Measurements from ENCODE around the gene HIVEP1. TPM values are rescaled to one million over a fixed set of nuclear protein-coding genes. Genes with fewer than 3 reads are reported as not detected.

The HIVEP1 gene
- total and polyA plus RNA-seq, 2 of the 8 experiments (the other 6 are each of a cell fraction or from before 2014, with no cell fraction given), result 22.6 to 23.1 TPM

GRCh38 chr6:12102350-12102749 lies 90.2 kb downstream of the HIVEP1 start:
- no peak overlapping the region for H4K8ac ChIP-seq (ENCODE audit: extremely low read depth, insufficient read depth, low read length)
- no peak for TF ChIP-seq GTF2F1 (IDR thresholded peaks at IDR 0.05; ENCODE audit: borderline replicate concordance, low read depth, low read length)
- TF ChIP-seq POLR2A (IDR thresholded peaks at IDR 0.05; ENCODE audit: control extremely low read depth in 1 of 2, low read depth in 2 of 2, low read length in 2 of 2), result no peak
- TF ChIP-seq RFX5 (IDR thresholded peaks at IDR 0.05; ENCODE audit: borderline replicate concordance, low read depth, low read length), result no peak
- no peaks in the 10 kb centered on the region for H3K23me2 ChIP-seq (ENCODE audit: low read depth, low read length)
- FAIRE-seq (no peak), DNase-seq (ENCODE audit: low read depth in 1 of 2, low spot score in 2 of 2) (no peak)
- no peak overlapping the region for H2AK5ac ChIP-seq (ENCODE audit: low read depth, low read length)
- H3K9ac ChIP-seq (replicated peaks in 1 of 4; ENCODE audit: extremely low read depth in 1 of 4, low read depth in 3 of 4, low read length in 3 of 4), result no peak overlapping the region
- no peak overlapping the region for H2BK120ac ChIP-seq (replicated peaks; ENCODE audit: low read depth, low read length)
- H2AFZ ChIP-seq (ENCODE audit: low read length), result no peak overlapping the region
- no peak overlapping the region for H3K18ac ChIP-seq (ENCODE audit: extremely low read depth, low read length)
- no peak overlapping the region for H3K4me2 ChIP-seq (ENCODE audit: insufficient read depth in 1 of 2, low read depth in 2 of 2, low read length in 2 of 2)
- H2BK12ac ChIP-seq (ENCODE audit: low read depth, low read length), result no peak overlapping the region
- no peak overlapping the region for H2BK20ac ChIP-seq (ENCODE audit: low read length)
- no peak overlapping the region for H3K27ac ChIP-seq (ENCODE audit: low read depth, low read length)
- H3K56ac ChIP-seq (replicated peaks; ENCODE audit: insufficient read length, low read depth, low read length), result no peak overlapping the region
- no peaks in the 10 kb centered on the region for H3K79me1 ChIP-seq (ENCODE audit: low read depth, low read length)
- H3K14ac ChIP-seq (ENCODE audit: insufficient read length), result no peak overlapping the region
- H3K36me3 ChIP-seq (ENCODE audit: control insufficient read depth in 2 of 4, insufficient read depth in 4 of 4, low read length in 3 of 4), result 0 out of 8 replicates have a peak, but pooled peaks cover 0 to 2% (median 0%) of the 10 kb centered on the region in 4 experiments
- WGBS, 2 experiments (ENCODE audit: extremely low coverage in 1 of 2, insufficient coverage in 1 of 2, insufficient read length in 1 of 2, insufficient replicate concordance in 2 of 2, low coverage in 1 of 2, low lambda C conversion rate in 2 of 2, missing lambda C conversion rate in 1 of 2), result 92% methylated on average over 2 of the region's 2 CpGs; no CpG with 5 or more reads in 1 of the 2 experiments
- CTCF ChIA-PET (ENCODE audit: partially characterized antibody), result interaction anchor here (0.7 kb wide), 1 partner anchor 490 kb away, joined by 3 read pairs; no protein-coding TSS in a partner anchor
- peaks cover 0 to 1% (median 0%) of the 10 kb centered on the region in 4 experiments; a peak in 1 of 7 replicates for H3K27me3 ChIP-seq (replicated peaks in 1 of 4; ENCODE audit: control insufficient read depth in 3 of 4, extremely low read depth in 1 of 4, insufficient read depth in 3 of 4, low read length in 3 of 4)
- no peak overlapping the region for H4K5ac ChIP-seq (ENCODE audit: insufficient read length, low read depth, low read length)
- no peaks in the 10 kb centered on the region for H3K4me1 ChIP-seq (replicated peaks in 1 of 4; ENCODE audit: control insufficient read depth in 3 of 4, insufficient read depth in 4 of 4, low read length in 3 of 4)
- H3K4ac ChIP-seq (replicated peaks; ENCODE audit: insufficient read length, low read depth, low read length), result no peak overlapping the region
- H3K9me3 ChIP-seq (ENCODE audit: insufficient read depth in 2 of 2, low read depth in 1 of 2, low read length in 1 of 2), result no peaks in the 10 kb centered on the region
- H3K79me2 ChIP-seq (ENCODE audit: control insufficient read depth in 1 of 2, insufficient read depth in 2 of 2, low read length in 2 of 2), result peaks cover 0 to 7% of the 10 kb centered on the region in 2 experiments; a peak in 2 of 4 replicates
- H4K20me1 ChIP-seq (replicated peaks in 1 of 2; ENCODE audit: control insufficient read depth in 1 of 2, insufficient read depth in 2 of 2, low read length in 2 of 2), result no peaks in the 10 kb centered on the region
- H4K91ac ChIP-seq (replicated peaks; ENCODE audit: insufficient read length, low read length), result no peak overlapping the region
- H2BK15ac ChIP-seq (ENCODE audit: low read length), result no peak overlapping the region
- H2BK5ac ChIP-seq (ENCODE audit: low read depth, low read length), result no peak overlapping the region
- POLR2A ChIA-PET (ENCODE audit: partially characterized antibody), result no interaction called here
- no peak overlapping the region for H3K23ac ChIP-seq (ENCODE audit: insufficient read length)
- no peak overlapping the region for H3K4me3 ChIP-seq (ENCODE audit: extremely low read depth in 1 of 4, insufficient read depth in 2 of 4, low read depth in 3 of 4, low read length in 4 of 4)
